SHP77 (cell line): ENCODE results near the gene GARIN5B.
A peak's percentile ranks its signal among the peaks of the same experiment; 100 is the strongest.

ENCODE experiments used
- DNase-seq, 2 experiments: peaks; one replicate each; lab custom pipeline; 2025; lab: John Stamatoyannopoulos, UW

GARIN5B gene

DNA sequence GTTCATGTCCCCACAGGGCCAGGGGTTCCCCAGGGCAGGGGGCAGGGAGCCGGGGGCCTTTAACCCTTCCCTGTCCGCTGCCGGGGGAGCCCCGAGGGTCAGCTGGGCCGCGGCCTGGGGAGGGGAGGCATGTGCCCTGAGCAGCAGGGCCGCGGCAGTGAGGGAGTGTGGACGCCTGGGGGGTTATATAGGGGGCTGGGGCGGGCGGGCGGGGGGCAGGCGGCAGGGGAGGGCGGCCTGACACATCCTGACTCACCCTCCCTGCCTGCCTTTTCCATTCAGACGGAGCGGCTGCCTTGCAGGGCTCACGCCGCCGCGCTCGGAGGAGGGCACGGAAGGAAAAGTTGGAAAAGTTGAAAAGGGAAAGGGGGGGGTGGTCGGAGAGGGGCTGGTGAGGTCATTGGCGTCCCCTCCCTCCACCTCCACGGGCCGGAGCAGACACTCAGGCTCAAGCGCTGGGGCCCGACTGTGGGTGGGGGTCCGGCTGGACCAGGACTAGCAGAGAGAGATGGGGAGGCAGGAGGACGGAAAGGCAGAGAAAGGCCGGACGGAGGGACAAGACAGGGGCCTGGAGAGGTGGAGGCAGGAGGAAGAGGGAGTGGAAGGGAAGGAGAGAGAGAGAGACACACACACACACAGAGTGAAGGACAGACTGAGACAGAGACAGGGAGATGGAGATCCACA is 7.4 kb upstream of the GARIN5B start, which contains the start of gene IL11:
Gene IL11 (minus strand): TSS at position 159 of the 684 bp plus-strand sequence. CDS start 153 bp downstream, at position 6.
- DNase-seq: no peak

DNA sequence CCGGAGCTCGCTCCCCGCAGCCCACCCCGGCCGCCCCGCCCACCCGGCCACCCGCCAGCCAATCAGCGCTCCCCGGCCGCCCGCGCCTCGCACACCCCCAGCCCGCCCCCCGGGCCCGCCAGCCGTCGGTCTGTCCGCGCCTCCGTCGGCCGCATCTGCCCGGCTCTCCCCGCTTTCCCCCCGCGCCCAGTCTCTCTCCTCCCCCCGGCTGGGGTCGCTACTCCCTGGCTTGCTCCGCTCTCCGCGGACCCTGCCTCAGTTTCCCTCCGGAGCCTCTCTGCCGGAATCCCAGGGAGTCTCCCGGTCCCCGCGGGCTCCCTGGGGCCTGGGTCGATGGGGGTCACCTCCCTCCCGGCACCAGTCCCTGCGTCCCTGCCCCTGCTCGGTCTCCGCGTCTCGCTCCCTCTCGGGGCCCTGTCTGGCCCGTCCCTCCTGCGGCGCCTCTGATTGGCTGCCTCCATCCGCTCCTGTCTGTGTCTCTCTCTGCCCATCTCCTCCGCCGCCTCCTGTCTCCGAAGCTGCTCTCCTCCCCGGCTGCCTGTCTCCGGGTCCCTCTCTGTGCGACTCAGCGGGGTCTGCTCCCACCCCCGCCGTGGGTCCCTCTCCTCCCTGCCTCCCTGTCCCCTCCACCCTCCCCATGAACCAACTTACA is 6.7 kb upstream of the GARIN5B start:
- DNase-seq: peak in 1 of 2 experiments; percentile 39

DNA sequence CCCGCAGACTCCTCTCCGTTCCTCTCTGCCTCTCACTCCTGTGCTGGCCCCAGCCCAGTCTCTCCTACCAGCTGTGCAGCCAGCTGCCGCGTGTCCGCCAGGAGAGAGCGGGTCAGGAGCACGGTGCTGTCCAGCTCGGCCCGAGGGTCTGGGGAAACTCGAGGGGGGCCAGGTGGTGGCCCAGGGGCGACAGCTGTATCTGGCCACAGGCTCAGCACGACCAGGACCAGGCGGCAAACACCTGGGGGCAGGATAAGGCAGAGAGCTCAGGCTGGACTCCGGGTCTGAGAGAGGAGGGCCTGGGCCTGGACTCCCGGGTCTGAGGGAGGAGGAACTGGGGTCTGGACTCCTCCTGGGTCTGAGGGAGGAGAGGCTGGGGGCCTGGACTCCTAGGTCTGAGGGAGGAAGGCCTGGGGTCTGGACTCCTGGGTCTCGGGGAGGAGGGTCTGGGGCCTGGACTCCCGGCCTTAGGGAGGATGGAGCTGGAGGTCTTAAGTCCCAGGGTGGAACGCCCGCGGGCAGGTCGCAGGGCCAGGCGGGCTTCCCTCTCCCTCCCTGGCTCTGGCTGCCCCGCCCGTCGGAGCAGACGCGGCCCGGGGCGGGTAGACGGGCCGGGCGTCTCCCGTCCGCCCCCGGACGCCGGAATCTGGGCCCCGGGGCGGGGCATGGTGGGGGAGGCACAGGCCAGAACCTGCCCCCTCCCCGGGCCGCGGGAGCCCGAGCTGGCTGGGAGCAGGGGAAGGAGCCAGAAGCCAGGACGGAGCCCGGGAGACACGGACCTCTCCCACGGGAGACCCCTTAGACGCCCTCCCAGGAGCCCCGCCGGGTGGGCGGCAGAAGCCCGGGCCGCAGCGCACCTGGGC is 5.9 kb upstream of the GARIN5B start:
- DNase-seq: no peak

DNA sequence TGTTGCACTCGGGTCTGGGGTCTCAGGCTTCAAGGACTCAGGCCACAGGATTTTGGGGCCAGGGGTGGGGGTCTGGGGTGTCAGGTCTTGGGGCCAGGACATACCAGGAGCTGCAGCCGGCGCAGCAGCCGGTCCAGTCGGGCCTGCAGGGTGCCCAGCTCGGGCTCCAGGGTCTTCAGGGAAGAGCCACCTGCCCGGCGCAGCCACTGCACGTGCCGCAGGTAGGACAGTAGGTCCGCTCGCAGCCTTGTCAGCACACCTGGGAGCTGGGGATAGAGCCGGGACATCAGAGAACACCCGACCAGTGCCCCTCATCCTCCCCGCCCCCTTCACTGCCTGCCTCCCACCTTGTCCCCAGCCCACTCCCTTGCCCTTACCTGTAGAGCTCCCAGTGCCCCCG is 5.0 kb upstream of the GARIN5B start:
- no peak for DNase-seq

DNA sequence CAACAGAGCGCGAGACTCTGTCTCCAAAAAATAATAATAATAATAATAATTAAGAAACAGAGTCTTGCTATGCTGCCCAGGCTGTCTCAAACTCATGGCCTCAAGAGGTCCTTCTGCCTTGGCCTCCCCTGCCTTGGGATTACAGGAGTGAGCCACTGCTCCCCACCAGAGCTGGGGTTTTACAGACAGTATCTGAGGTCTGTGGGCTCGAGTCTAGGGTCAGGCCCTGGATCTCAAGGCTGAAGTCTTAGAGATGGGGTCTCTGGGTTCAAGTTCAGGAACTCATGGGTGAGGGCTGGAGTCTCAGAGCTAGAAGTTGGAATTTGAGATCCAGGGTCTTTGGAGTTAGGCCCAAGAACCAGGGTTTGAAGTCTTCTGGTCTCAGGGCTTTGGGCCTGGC is 3.7 kb upstream of the GARIN5B start:
- DNase-seq: no peak

DNA sequence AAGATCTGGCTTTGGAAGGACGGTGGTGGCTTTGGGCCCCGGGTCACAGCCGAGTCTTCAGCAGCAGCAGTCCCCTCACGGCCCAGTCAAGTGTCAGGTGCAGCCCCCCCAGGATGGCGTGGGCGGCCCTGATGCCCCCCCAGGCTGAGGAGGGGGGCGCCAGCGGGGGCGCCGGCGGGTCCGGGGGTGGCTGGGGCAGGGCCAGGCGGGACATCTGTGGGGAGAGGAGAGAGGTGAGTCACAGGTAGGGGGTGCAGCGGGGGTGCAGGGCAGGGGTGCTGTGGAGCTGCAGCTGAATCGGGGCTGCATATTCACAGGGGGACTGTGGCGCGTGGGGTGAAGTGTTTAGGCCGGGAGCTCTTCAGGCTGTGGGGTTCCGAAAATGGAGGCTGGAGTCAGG is 2.9 kb upstream of the GARIN5B start:
- no peak for DNase-seq

DNA sequence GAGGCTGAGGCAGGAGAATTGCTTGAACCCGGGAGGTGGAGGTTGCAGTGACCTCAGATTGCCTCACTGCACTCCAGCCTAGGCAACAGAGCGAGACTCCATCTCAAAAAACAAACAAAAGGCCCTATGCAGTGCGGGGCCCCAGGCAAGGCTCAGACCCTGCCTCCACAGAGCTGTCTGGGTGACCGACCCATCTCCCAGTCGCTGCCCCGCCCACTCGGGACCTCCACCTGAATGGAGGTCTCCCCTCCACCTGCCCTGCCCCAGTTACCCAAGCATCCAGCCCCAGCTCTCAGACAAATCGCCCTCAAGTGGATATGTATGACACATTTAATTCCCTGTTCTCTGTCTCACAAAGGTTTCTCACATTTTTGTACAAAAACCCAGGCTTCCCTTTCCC is 2.2 kb upstream of the GARIN5B start:
- DNase-seq: no peak

DNA sequence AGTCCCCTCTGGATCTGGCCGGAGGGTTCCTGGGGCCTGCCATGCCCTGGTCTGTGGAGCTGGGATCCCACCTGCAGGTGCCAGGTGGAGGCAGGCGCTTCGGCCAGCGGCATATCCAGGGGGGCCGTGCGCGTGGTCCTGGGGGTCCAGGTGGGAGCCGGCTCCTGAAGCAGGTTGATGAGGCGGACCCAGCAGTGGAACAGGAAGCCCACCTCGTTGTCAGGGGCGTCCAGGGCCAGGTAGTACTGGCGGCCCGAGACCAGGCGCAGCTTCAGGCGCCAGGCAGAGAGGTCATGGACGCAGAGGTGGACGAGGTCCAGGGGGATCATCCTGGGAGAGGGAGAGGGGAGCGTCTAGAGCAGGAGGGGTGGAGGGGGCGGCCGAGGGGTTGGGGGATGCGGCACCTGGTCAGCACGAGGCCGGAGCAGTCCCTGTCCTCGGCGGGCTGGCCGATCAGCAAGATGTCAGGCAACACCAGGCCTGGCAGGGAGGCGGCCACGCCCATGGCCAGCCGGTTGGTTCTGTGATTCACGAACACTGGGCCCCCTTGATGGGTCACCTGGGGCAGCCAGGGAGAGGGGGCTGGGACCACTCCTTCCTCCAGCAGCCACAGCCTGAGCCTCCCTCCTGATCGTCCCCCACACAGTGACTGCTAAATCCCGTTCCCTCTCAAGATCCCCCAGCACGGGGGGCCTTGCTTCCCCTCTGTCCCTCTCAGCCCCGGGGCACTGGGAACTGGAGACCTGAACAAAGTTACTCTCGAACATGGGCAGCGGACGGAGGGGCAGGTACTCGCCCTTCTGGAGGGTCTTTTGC is 678 bp downstream of the GARIN5B start:
- DNase-seq: no peak

DNA sequence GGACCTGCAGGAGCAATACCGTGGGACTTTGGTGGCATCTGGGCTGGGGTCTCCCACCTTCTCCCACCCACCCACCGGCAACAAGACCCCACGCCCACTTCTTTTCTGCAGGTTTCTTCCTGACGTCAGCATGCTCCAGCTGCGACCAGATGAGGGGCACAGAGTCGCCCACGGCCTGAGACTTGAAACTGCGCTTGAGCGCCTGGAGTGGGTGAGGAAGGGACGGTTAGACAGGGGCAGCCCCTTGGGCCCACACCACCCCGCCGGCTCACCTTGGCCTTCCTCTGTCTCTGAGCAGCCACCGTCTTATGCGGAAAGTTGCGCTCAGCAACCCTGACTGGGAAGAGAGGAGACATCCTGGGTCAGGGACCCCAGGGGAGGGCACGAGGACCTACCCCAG is 2.2 kb downstream of the GARIN5B start:
- DNase-seq: no peak

DNA sequence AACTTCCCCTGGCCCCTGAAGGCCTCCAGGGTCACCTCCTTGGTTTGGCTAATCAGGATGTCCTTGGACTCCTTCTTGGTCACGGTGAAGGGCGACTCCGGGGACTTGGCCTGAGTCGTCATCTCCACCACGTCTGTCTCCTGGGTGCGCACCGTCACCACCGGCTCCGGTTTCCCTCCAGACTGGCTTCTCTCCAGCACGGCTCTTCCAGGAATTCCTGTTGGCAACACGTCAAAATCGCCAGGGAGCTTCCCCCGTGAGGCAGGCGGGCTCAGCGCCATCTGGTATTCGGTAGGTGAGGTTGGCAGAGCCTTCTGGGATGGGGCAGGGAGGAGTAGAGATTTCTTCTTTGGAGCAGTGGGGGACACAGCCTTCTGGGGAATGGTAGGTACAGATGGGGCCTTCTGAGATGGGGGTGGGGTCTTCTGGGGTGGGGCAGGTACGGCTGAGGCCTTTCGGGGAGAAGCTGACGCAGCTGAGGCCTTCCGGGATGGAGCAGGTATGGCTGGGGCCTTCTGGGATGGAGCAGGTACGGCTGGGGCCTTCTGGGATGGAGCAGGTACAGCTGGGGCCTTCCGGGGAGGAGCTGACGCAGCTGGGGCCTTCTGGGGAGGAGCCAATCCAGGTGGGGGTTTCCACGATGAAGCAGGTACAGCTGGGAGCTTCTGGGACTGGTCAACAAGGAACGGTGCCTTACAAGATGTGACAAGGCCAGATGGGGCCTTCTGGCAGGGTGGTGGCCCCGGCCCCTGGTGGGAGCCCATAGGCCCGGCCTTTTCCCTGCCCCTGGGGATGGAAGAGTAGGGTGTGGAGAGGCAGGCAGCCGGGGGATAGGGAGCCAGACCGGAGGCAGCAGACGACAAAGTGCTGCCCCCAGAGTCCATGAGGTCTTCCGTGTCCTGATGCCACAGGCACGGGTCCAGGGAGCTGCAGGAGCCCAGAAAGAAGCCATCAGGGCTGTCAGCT is 3.8 kb downstream of the GARIN5B start:
- DNase-seq: peak; percentile 34 to 52

DNA sequence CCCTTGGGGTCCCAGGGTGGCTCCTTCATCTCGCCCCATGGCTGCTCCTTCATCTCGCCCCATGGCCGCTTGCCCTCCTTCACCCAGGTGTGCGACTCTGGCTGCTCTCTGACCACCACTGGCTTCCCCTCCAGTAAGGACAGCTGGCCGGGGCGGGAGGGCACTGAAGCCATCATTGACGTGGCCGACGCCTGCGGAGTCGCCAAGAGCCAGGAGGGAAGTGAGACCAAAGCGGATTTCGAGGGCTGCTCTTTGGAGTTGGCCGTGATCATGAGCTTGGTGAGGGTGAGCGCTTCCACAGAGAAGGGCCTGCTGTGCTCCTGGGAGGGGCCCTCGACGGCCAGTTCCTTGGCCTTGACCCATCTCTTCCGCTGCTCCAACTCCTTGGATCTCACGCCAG is 4.6 kb downstream of the GARIN5B start:
- no peak for DNase-seq

DNA sequence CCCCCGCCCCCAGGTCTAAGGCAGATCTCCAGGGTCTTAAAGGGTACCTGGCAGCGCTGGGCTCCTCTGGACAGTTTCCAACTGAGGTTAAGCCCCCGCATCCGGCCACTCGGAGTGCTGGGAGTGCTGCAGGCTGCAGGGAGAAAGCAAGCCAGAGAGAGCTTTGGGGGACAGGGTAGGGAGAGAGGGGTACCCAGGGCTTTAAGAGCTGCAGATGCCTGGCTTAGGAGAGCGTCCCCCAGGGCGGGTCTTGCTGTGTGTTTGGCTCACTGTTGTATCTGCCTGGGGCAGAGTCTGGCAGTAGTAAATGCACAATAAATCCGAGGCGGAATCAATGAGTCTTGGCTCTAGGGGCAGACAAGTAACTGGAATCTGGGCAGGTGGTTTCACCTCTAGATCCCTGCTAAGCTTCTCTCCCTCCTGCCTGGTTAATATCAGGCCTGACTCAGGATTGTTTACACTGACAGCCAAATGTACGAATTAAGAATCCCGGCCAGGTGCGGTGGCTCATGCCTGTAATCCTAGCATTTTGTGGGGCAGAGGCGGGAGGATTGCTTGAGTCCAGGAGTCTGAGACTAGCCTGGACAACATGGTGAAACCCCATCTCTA is 7.7 kb downstream of the GARIN5B start:
- no peak for DNase-seq

DNA sequence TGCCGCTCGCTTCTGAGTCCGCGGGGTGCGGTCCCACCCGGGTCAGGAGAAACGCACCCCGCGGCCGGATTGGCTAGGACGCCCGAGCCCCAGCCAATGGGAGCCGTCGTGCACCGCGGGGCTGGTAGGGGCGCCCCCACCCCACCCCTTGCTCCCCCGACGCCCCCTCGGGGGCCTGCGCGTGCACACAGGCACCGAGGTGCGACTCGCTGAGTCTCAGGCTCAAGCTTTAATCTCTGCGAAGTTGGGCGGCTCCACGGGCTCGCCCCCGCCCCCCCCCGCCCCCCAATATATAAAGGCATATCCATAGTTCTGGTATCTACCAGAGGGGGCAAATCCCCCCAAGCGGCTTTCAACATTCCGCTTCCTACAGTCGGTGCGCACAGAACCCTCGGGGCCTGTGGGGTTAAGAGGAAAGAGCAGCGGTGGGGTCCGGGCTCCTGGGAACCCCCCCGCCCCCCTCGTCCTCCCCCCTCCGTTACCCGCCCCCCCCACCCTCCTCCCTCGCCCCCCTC is 8.3 kb downstream of the GARIN5B start, which contains the start of gene COX6B2:
Gene COX6B2 (minus strand): TSS at position 22 of the 515 bp plus-strand sequence. CDS start 198 bp downstream, outside the sequence.
- no peak for DNase-seq

DNA sequence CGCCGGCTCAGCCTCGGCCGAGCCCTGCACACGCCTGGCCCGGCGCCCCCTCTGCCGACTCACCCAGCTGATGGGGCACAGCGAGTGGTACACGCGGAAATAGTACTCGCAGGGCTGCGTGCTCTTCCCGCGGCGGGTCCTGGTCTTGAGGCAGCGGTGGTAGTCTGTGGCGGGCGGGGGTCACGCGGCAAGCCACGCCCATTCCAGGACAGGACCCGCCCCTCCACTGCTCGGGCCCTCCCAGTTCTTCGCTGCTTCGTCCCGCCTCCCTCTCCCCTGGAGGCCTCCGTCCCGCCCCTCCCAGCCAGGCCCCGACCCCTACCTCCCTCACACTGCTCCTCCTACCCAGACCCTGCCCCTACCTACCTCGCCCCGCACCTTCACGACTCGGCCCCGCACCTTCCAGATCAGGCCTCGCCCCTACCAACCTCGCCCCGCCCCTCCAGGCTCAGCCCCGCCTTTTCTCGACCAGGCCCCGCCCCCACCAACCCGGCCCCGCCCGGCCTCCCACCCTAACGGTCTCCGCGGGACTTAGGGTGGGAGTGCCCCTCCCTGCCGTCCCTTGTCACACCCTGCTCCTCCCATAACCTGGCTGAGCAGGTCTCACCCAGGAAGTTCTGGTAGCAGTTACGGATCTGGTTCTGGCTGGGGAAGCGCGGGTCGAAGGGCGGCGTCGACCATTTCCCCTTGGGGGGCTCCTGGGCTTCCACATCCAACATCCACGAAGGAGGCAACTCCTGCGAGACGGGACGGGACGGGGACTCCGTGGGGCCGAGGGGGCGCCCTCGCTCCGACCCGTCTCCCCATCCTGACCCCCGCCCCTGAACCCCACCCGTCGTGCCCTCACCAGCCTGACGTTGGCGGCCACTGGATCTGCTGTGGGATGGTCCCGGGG is 9.0 kb downstream of the GARIN5B start:
- DNase-seq: peak in 1 of 2 experiments; percentile 38

DNA sequence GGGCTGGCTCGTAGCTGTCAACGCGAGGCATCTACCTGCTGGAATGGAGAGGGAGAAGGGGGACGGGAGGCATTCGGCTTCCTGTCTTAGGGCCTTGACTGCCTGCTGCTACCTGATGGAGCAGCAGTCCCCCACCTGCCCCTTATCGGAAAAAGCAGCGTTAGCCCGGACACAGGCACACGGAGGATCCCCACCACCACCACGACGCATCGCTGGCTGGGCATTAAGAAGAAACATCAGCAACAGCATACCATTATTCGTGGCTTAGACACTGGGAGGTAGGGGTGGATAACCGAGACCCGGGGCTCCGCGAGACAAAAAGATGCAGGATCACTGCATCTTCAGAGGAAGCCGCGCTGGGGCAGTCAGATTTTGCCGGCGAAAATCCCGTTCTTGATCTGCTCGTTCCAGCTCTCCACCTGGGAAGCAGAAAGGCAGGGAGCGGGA is 9.7 kb downstream of the GARIN5B start:
- no peak for DNase-seq

DNA sequence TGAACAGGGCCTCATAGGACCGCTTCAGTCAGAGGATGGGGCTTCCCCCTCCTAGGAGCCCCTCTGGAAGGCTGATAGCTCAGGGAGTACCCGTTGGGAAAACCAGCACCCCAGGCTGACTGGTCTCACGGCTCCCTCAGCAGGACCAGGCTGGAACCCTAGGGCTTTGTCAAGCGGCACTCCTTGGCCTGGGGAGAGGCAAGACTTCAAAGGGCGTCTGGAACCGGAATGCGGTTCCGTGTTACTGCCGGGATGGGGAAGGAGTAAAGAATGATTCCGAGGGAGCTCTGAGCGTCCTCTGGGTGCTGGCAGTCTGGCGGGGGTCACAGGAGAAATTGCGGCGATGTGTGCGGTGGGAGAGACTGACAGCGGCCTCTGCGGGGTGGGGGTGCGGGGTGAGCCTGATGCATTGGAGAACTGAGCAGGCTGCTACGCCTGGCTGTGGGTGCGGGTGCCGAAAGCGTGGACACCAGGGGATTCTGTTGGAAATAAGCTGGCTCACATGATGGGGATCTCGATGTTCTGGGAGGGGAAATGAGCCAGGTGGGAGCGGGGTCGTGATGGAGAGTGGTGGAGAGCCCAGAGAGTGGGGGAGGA is 10.4 kb downstream of the GARIN5B start:
- DNase-seq: no peak

DNA sequence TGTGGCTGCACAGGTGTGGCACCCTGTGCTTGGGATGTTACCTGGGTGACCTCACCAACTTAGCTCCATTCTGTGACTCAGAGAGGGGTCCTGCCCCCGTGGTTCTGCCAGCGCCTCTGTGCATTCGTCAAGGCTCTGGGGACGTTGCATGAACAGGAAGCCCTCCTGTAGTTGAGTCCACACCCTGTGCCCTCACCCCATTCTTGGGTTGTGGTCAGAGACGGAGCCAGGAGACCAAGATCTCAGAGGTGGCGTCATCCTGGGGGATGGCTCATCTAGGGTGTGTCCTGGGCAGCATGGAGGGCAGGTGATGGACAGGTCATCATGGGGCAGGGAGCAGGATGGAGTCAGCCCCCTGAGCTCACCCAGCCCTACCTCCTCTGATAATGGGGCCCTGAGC is 11.0 kb downstream of the GARIN5B start:
- no peak for DNase-seq

DNA sequence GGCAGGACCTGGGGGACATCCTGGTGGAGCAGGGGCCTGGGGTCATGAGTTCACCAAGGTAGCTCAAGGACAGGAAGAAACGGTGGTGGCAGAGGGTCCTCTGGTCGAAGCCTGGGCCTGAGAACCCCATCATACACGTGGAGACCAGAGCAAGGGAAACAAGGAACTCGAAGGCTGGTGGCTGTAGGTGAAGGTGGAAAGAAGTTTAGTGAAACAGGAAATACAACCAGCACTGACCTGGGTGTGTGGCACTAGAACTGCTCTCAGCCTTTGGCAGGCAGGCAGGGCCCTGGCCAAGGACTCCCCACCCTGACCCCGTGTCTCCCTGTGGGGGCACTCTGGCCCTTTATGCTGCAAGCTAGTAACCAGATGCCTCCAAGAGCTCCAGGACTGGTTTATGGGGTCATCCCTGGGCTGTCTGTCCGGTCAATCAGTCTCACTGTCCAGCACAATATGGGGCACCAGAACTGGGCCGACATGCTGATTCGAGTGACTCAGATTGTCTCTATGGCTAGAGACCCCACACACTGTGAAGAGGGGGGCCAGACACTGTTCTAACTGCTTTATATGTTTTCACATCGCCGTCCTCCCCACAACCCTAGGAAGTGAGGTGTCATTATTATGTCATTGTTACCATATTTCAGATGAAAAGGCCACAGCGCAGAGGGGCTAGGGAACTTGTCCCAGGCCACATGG is 12.3 kb downstream of the GARIN5B start:
- DNase-seq: no peak
